Activated CD4-positive, alpha-beta T cell treated with anti-CD3 and anti-CD28 coated beads, Interleukin-2, Interleukin-6, amounts not matched to agents 100 ng/mL and 50 ng/mL, durations not matched to agents 16 hours and 8 hours (primary cell): ENCODE measurements around the gene RBM20.

Source experiments
- DNase-seq: peaks from one replicate; pipeline ENCODE4 v3.0.0-alpha.2; 2020

The RBM20 gene

GRCh38 chr10:110841767-110842267 is 197.7 kb downstream of the RBM20 start:
- no peak for DNase-seq

GRCh38 chr10:110842326-110842904 is 198.3 kb downstream of the RBM20 start:
- no peak for DNase-seq

GRCh38 chr10:110843031-110843430 is 198.9 kb downstream of the RBM20 start:
- peak; percentile 80 for DNase-seq

GRCh38 chr10:110843796-110844616 is 199.9 kb downstream of the RBM20 start:
- DNase-seq = no peak

- no peak for DNase-seq
These were observed 200.4 kb downstream of the RBM20 start for GRCh38 chr10:110844617-110844881.

GRCh38 chr10:110845192-110845755 is 201.1 kb downstream of the RBM20 start:
- no peak for DNase-seq

- no peak for DNase-seq
These were observed 201.9 kb downstream of the RBM20 start for GRCh38 chr10:110845756-110846620.

- no peak for DNase-seq
These were observed 203.2 kb downstream of the RBM20 start for GRCh38 chr10:110847374-110847773.

GRCh38 chr10:110848106-110848505 is 204.0 kb downstream of the RBM20 start:
- no peak for DNase-seq

- no peak for DNase-seq
These were observed 206.0 kb downstream of the RBM20 start for GRCh38 chr10:110850099-110850498.

GRCh38 chr10:110851020-110851612 is 207.0 kb downstream of the RBM20 start:
- DNase-seq = no peak

GRCh38 chr10:110852255-110852896 is 208.2 kb downstream of the RBM20 start:
- DNase-seq = peak; percentile 64

- no peak for DNase-seq
These were observed 208.8 kb downstream of the RBM20 start for GRCh38 chr10:110852947-110853346.

- DNase-seq = no peak
These were observed 209.9 kb downstream of the RBM20 start for GRCh38 chr10:110853921-110854605.

- DNase-seq = peak; percentile 41
These were observed 213.4 kb downstream of the RBM20 start for GRCh38 chr10:110857265-110858171.

GRCh38 chr10:110858297-110858934 is 214.3 kb downstream of the RBM20 start:
- no peak for DNase-seq

- DNase-seq = no peak
These were observed 215.3 kb downstream of the RBM20 start for GRCh38 chr10:110859206-110859972.

GRCh38 chr10:110859973-110860376 is 215.8 kb downstream of the RBM20 start:
- DNase-seq = no peak

GRCh38 chr10:110860576-110861241 is 216.6 kb downstream of the RBM20 start:
- DNase-seq = peak; percentile 46
